ENCODE measurements around the gene IGF2BP3.
"Not testable (repeated sequence)": the region's sequence is repeated elsewhere in the genome, so short reads cannot be mapped to it uniquely, and the experiment has no call there.

The IGF2BP3 gene

GRCh38 chr7:23470330-23471105, at the start of gene IGF2BP3:
Gene IGF2BP3 (minus strand): TSS chr7:23470491. CDS start chr7:23470110, 381 bp downstream.
- DNase-seq, result peak; percentile 81

GRCh38 chr7:23514755-23515154, 44.5 kb upstream of the IGF2BP3 start:
- DNase-seq, result no peak

DNA sequence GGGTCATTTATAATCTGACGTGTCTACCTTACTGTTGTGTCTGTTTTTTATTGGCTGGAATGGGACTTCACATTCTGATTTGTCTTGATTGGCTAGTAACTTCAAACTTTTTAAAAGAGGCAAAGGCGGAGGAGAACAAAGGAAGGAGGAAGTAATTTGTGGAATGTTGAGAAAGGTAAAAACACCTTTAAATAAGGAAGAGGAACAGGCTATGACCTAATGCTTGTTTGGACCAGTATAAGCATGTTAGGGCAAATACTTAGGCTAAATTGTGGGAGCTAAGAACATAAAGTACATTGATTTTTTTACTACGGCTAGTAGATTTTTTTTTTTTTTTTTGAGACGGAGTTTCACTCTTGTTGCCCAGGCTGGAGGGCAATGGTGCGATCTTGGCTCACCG, 43.5 kb upstream of the IGF2BP3 start:
- DNase-seq, result not testable (repeated sequence)

DNA sequence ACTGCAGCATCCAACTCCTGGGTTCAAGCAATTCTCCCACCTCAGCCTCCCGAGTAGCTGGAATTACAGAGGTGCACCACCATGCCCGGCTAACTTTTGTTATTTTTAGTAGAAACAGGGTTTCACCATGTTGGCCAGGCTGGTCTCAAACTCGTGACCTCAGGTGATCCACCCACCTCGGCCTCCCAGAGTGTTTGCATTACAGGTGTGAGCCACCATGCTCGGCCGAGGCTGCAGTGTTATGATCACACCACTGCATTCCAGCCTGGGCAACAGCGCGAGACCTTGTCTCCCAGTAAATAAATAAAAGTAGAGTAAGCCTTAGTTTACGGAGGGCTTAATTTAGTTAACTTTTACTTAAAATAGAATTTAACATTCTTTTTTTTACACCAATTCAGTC, 23.7 kb upstream of the IGF2BP3 start:
- no peak for DNase-seq

DNA sequence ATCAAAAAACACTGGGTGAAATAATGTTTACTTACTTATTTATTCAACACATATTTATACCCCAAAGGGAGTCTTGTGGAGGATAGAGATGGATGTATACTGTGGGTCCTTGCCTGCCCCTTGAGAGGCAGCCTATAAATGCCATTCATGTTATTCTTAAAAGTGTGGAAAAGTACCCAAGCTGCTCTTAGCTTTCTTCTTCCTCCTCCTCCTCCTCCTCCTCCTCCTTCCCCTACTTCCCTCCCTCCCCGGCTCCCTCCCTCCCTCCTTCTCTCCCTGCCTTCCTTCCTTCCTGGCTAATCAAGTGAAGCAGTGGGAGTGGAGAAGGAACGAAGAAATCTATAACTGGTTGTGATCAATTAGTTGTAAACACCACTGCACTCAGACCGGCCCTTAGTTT, 21.2 kb upstream of the IGF2BP3 start:
- no peak for DNase-seq

- peak; percentile 4 for DNase-seq
These were observed 20.3 kb upstream of the IGF2BP3 start for GRCh38 chr7:23490357-23491135.

DNA sequence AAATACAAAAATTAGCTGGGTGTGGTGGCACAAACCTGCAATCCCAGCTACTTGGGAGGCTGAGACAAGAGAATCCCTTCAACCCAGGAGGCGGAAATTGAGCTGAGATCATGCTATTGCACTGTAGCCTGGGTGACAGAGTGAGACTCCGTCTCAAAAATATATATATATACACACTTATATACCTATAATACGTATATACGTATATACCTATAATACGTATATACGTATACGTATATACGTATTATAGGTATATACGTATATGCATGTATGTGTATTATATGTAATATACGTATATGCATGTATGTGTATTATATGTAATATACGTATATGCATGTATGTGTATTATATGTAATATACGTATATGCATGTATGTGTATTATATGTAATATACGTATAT, 18.4 kb upstream of the IGF2BP3 start:
- not testable (repeated sequence) for DNase-seq

DNA sequence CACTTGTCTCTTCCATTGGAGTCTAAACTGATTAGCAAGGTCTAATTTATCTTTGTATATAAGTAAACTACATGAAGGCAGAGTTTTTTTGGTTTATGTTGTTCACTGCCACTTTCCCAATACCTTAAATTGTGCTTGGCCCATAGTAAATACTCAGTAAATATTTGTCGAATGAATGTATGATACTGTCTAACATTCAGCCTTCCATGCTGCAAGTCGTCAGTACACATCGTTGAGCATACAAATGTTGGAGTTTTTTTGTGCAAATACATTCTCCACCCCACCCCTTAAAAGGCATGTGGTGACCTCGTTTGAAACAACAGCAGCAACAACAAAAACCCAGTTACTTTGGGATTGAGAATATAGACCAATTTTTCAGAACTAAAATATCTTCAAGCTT, 17.4 kb upstream of the IGF2BP3 start:
- no peak for DNase-seq

DNA sequence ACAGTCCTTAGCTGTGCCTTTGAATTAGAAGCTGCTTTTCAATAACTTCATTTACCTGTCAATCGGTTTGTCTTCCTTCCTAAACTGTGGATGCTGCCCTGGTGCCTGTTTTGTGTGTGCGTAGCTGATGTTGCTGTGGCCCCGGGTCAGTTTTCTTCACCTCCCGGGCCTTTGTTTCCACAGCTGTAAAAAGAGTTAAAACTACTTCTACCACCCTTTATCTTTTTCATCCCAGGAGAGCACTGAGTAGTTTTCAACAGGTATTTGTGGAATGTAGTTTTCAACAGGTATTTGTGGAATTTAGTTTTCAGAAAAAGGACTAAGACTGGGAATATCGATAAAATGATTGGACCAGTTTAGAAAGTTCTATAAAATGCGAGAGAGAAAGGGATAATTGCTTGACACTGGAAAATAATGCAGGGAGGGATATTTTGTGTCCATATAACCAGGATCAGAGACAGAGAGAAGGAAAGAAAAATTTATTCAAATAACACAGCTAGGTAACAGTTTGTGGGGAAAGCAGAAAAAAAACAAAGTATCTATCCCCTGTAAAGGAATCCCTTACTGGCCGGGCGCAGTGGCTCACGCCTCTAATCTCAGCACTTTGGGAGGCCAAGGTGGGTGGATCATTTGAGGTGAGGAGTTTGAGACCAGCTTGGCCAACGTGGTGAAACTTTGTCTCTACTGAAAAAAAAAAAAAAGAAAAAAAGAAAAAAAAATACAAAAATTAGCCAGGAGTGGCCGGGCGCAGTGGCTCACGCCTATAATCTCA, 15.9 kb upstream of the IGF2BP3 start:
- no peak for DNase-seq

DNA sequence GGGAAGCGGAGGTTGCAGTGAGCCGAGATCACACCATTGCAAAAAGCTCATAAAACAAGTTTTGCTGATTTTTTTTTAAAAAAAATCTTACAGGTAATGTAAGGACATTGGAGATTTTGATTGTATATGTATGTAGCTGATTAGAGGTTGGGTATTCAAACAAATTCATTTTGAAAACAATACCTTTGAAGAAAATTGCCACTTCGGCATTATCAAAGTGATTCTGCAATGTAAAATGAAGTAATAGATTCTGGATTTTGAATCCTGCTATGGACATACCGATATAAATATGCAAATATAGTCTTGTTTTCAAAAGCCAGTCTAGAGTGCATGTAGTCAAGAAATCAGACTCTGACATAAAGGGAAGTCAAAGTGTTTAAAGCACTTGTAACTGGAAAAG, 12.4 kb upstream of the IGF2BP3 start:
- DNase-seq, result no peak

DNA sequence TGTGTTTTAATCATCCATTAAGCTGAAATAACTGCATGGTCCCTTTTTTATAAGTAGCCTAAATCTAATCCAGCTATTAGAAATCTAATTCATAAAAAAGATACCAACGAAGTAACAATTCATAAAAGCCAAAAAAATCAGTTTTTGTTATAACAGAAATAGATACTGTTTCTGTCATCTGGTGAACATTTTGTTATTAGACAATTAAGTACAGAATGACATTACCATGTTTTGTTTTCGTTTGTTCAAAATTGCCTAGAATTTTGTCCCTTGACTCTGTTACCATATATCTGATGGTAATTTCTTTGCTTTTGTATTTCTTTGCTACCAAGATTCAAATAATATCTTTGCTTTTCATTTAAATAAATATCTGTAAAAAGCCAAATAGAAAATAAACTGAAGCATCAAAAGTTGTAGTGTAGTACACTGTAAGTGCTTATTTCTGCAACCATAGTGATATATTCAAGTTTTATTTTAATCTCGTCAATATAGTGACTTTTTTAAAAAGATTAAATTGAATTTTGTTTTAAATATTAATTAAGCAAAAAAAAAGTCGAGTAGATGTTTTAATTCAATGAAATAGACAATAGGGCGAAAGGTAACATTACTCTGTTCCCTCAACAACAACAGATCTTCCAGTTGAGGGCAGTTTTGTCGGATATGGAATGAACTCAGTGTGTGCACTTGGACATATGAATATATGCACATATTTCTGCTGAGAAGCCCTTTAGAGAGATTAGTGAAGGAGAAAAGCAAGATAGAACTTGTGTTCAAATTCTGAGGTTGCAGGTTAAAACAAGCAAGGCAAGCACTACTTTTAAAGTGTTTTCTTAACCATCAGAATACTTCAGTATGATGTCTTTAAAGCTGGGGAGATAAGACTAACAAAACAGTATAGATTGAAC, 7.9 kb upstream of the IGF2BP3 start:
- no peak for DNase-seq

DNA sequence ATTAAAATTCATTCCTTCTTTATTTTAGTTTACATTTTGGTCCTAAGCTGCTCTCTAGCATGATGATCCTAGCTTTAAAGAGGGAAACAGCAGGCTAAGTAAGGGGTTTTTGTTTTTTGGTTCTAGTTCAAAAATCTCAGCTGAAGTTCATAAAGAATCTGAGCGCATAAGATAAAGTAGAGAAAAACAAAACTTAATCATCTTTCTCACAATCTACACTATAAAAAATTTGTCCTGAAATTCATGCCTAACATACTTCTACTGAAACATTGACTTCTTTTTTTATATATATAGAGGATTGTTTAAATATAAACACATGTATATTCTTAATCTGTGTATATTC, 6.8 kb upstream of the IGF2BP3 start:
- DNase-seq, result no peak

GRCh38 chr7:23476286-23477156, 6.2 kb upstream of the IGF2BP3 start:
- no peak for DNase-seq

DNA sequence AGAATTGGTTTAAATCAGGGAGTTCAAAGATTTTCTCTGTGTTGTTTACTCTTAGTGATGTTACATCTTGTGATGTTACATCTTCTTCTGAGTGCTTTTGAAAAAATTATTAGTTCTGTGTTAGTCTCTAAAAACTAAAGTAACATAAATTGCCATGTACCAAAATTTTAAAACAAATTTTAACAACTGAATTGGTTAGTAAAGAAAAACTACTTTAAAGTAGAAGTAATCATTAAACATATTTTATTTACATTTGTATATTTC, 5.2 kb upstream of the IGF2BP3 start:
- DNase-seq, result no peak

- no peak for DNase-seq
These were observed 4.7 kb upstream of the IGF2BP3 start for GRCh38 chr7:23474829-23475575.

GRCh38 chr7:23474094-23474828, 4.0 kb upstream of the IGF2BP3 start:
- DNase-seq, result peak; percentile 98

DNA sequence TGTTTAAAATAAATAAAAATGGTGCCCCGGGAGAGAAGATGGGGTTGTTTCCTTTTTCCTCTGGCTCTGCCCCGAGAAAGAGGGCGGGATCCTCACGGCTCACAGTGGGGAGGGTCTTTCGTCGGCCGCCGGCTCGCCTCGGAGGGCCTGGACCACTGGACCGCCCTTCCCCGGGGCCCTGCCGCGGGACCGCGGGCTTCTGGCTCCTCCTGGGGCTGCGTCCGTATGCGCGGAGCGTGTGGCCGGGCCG, 3.5 kb upstream of the IGF2BP3 start:
- peak; percentile 62 for DNase-seq

DNA sequence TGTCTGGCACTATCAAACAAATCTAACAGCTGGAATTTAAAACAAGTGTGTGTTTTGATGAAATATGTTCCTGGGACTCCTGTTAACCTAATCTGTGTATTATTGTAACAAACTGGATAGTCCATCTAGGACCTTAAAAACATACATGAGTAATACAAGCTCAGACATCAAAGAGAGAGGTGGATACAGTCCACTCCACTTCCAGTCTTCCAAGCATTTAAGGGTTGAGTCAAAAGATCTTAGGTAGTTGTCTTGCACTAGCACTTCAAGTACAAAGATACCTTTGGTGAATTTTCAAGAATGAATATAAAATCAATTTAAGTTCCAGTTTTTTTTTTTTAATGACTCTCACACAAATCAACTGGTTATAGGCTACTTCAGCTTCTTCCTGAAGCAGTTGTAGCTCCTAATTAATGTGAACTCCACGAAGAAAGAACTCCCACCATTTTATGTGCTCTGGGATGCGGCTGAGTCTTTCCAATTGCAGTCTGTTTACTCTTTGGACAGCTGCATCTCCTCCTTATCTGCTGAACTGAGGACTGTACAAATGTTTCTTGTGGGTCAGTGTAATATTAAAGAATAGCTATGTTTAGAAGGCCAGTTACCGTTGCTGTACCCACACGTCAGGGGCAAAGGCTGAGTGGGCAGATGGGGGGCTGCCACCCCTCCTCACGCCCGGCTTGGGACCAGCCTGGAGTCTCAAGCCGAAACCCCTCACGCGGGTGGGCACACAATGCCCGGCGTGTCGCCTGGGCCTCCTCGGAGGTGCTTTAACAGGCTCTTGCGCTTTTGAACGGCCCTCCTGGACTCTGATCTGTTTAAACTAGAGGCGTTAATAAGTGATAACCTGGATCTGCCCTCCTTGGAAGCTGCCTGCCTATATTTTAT, 2.9 kb upstream of the IGF2BP3 start:
- DNase-seq, result no peak

DNA sequence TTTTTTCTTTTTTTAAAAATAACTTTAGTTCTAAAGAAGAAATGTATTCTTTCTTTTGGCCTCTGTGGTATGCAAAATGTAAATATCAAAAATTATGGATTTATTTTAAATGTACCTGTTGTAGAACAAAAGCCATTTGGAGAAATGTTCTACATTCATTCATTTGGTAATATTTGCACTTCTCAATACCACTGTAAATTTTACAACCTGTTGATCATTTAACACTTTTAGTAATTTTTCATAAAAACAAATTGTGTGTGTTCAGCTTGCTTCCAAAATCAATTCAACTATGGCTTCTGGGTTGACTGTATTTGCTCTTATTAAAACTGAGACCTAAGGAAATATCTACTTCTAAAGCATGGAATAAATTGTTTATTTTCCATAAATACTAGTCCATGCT, 2.3 kb upstream of the IGF2BP3 start:
- DNase-seq, result no peak

DNA sequence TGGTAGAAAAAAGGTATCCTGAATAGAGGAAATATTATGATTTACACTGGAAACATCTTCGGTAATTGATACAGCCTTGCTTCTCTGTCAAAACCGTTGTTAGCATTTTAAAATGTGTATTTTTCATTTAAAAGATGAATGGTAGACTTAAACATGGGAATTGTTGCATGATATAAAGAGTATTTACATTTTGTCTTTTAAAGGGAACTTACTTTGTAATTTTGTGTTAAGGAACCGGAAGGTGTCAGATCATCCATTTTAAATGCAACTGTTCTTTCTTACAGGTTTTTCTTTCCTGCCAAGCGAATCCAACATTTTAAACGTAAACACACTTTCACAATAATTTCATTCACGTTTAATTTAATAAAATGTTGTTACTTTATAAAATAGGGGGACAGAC, 1.8 kb upstream of the IGF2BP3 start:
- no peak for DNase-seq

All from NCI-H510A (cell line).